Astrocyte (in vitro differentiated cells and primary cell): ENCODE results near the gene KCNK6.
"Not testable (repeated sequence)": the region's sequence is repeated elsewhere in the genome, so short reads cannot be mapped to it uniquely, and the experiment has no call there.

Source experiments
- CTCF ChIP-seq: IDR thresholded peaks from 2 replicates; pipeline ENCODE4 v1.5.1; 2011; ENCODE audit warnings: low read depth, mild to moderate bottlenecking, inconsistent platforms, low read length, moderate library complexity; ENCODE audit not compliant: insufficient read depth
- EZH2 ChIP-seq: IDR thresholded peaks from 2 replicates; pipeline ENCODE4 v1.6.1; 2012; ENCODE audit warnings: mild to moderate bottlenecking, low read length, inconsistent platforms; ENCODE audit not compliant: insufficient read depth

- TF ChIP-seq CTCF, EZH2: not testable (repeated sequence)
Observed at GRCh38 chr19:38339011-38339410, 19.4 kb downstream of the KCNK6 start.
